K562 (cell line): ENCODE measurements around the gene REM2. TPM values are rescaled to one million over a fixed set of nuclear protein-coding genes. Genes with fewer than 3 reads are reported as not detected.

Experiments used
- ATF1 ChIP-seq, 2 experiments: fragments of 450-650 bp in 1 of 2; IDR thresholded peaks; 2 replicates each; pipeline ENCODE4 v1.6.1; 2016; ENCODE audit warnings: missing compliant biosample characterization in 1 of 2, missing genetic modification characterization in 1 of 2
- FOXA3 ChIP-seq, 2 experiments: fragments of 450-650 bp in 1 of 2; sonication (generic) in 1 of 2; formaldehyde crosslinking; IDR thresholded peaks in 1 of 2; conservative IDR thresholded peaks in 1 of 2; 2 replicates each; pipeline versions ENCODE4 v1.4.0 to v1.8.0; 2020 to 2022; ENCODE audit warnings: mild to moderate bottlenecking in 2 of 2, missing genetic modification reagents in 1 of 2
- FOXM1 ChIP-seq, 2 experiments: fragments of 450-650 bp in 1 of 2; sonication (generic) in 1 of 2; formaldehyde crosslinking in 1 of 2; IDR thresholded peaks; 2 replicates each; pipeline versions ENCODE4 v1.6.1 to v1.9.0; 2017 to 2022; ENCODE audit warnings: low read depth in 2 of 2, mild to moderate bottlenecking in 2 of 2, missing genetic modification reagents in 1 of 2, moderate library complexity in 1 of 2
- HNRNPL ChIP-seq: fragments of 200-400 bp; formaldehyde crosslinking; IDR thresholded peaks from 2 replicates; pipeline ENCODE4 v1.6.1; 2017; ENCODE audit warnings: low read depth, mild to moderate bottlenecking, low read length
- LARP7 ChIP-seq: fragments of 450-650 bp; IDR thresholded peaks from 2 replicates; pipeline ENCODE4 v1.6.1; 2016
- MAFK ChIP-seq: IDR thresholded peaks from 2 replicates; pipeline ENCODE4 v1.6.1; 2011; ENCODE audit warnings: low read length, improper control_type of control experiment
- PTBP1 ChIP-seq: fragments of 200-400 bp; formaldehyde crosslinking; IDR thresholded peaks from 2 replicates; pipeline ENCODE4 v1.6.1; 2017; ENCODE audit warnings: low read depth, low read length
- RBBP5 ChIP-seq: fragments of 200-600 bp; sonication (generic); IDR thresholded peaks from 2 replicates; pipeline ENCODE4 v1.6.1; 2012; ENCODE audit warnings: borderline replicate concordance, mild to moderate bottlenecking, low read length, control low read depth, inconsistent platforms; ENCODE audit not compliant: insufficient read depth, poor library complexity, severe bottlenecking
- polyA plus RNA-seq, 8 experiments: library from polyadenylated mRNA; depleted of rRNA in 4 of 8; stranded (reverse) in 5 of 8; unstranded in 3 of 8; fragments of >200 nt; fragmentation: Nextera tagmentation in 2 of 8; fragmentation: Illumina TruSeq in 1 of 8; extraction: Ambion mirVana in 2 of 8; extraction: Trizol in 1 of 8; gene quantifications; 2 replicates each; pipeline versions ENCODE4 v1.2.1 to v1.2.3, GENCODE V29; 2011 to 2014; ENCODE audit warnings: inconsistent platforms in 1 of 8, missing spikeins in 1 of 8
- total RNA-seq, 7 experiments: library from RNA; depleted of rRNA in 6 of 7; stranded (reverse); fragments of >200 nt in 6 of 7; fragmentation: Illumina TruSeq in 2 of 7; extraction: Trizol in 2 of 7; gene quantifications; 2 replicates each; pipeline versions ENCODE4 v1.2.1 to v1.2.3, GENCODE V29; 2011 to 2021; ENCODE audit warnings: low replicate concordance in 1 of 7
- TF ChIP-seq, protein P1 (sequence below), 2 experiments: fragments of 450-650 bp; IDR thresholded peaks; 2 replicates each; pipeline ENCODE4 v1.6.1; 2016; ENCODE audit warnings: mild to moderate bottlenecking in 2 of 2, borderline replicate concordance in 1 of 2, low read depth in 1 of 2, moderate library complexity in 1 of 2
- TF ChIP-seq, protein P2 (sequence below), 3 experiments: fragments of 200-800 bp in 1 of 3; sonication (Bioruptor generic) in 1 of 3; sonication (generic) in 1 of 3; formaldehyde crosslinking in 1 of 3; IDR thresholded peaks; 2 replicates each; pipeline versions ENCODE4 v1.6.1 to v1.8.0; 2016 to 2022; ENCODE audit warnings: mild to moderate bottlenecking in 2 of 3, missing compliant biosample characterization in 2 of 3, missing genetic modification characterization in 2 of 3, missing genetic modification reagents in 1 of 3
- TF ChIP-seq, protein P3 (sequence below): sonication (generic); formaldehyde crosslinking; IDR thresholded peaks from 2 replicates; pipeline ENCODE4 v1.8.0; 2022; ENCODE audit warnings: mild to moderate bottlenecking, missing genetic modification reagents

The REM2 gene
- total and polyA plus RNA-seq, 9 of the 15 experiments (the other 6 are each of a cell fraction or from before 2014, with no cell fraction given), result 0.18 to 1.0 (median 0.38) TPM

DNA sequence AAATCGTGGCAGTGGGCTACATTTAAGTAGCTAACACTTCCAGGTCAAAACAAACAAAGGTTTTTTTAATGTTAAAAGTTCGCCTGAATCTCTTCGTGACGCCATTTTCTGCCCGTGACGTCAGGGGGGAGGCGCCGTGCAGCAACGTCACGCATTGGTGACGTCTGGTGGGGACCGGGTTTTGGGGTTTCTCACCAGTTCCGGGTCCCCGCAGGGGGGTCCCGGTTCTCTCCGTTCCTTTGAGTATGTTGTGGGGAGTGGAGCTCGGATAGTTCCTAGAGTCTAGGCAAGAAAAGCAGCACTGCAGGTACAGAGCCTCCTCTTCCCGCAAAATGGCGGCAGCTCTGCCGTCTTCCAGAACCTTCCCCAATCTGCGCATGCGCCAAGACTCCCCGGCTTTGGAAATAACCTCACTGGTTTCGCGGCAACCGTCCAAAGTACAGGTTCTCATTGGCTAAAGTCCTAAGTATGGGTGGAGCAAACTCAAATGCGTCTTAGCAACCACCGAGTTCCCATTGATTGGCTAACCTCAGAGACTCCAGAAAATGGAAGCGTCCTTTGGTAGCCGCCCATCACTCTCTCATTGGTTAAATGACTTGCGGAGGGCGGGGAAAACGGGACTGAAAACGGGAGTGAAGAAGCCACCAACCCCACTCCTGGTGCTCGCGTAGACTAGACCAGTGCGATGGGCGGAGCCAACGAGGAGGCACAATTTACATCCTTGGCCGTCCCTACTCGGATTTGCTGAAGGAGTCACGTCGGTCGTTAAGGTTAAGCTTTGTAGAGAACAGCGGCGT is 36.0 kb downstream of the REM2 start, which contains the start of gene RBM23 (continued):
- TF ChIP-seq, protein P1, sequence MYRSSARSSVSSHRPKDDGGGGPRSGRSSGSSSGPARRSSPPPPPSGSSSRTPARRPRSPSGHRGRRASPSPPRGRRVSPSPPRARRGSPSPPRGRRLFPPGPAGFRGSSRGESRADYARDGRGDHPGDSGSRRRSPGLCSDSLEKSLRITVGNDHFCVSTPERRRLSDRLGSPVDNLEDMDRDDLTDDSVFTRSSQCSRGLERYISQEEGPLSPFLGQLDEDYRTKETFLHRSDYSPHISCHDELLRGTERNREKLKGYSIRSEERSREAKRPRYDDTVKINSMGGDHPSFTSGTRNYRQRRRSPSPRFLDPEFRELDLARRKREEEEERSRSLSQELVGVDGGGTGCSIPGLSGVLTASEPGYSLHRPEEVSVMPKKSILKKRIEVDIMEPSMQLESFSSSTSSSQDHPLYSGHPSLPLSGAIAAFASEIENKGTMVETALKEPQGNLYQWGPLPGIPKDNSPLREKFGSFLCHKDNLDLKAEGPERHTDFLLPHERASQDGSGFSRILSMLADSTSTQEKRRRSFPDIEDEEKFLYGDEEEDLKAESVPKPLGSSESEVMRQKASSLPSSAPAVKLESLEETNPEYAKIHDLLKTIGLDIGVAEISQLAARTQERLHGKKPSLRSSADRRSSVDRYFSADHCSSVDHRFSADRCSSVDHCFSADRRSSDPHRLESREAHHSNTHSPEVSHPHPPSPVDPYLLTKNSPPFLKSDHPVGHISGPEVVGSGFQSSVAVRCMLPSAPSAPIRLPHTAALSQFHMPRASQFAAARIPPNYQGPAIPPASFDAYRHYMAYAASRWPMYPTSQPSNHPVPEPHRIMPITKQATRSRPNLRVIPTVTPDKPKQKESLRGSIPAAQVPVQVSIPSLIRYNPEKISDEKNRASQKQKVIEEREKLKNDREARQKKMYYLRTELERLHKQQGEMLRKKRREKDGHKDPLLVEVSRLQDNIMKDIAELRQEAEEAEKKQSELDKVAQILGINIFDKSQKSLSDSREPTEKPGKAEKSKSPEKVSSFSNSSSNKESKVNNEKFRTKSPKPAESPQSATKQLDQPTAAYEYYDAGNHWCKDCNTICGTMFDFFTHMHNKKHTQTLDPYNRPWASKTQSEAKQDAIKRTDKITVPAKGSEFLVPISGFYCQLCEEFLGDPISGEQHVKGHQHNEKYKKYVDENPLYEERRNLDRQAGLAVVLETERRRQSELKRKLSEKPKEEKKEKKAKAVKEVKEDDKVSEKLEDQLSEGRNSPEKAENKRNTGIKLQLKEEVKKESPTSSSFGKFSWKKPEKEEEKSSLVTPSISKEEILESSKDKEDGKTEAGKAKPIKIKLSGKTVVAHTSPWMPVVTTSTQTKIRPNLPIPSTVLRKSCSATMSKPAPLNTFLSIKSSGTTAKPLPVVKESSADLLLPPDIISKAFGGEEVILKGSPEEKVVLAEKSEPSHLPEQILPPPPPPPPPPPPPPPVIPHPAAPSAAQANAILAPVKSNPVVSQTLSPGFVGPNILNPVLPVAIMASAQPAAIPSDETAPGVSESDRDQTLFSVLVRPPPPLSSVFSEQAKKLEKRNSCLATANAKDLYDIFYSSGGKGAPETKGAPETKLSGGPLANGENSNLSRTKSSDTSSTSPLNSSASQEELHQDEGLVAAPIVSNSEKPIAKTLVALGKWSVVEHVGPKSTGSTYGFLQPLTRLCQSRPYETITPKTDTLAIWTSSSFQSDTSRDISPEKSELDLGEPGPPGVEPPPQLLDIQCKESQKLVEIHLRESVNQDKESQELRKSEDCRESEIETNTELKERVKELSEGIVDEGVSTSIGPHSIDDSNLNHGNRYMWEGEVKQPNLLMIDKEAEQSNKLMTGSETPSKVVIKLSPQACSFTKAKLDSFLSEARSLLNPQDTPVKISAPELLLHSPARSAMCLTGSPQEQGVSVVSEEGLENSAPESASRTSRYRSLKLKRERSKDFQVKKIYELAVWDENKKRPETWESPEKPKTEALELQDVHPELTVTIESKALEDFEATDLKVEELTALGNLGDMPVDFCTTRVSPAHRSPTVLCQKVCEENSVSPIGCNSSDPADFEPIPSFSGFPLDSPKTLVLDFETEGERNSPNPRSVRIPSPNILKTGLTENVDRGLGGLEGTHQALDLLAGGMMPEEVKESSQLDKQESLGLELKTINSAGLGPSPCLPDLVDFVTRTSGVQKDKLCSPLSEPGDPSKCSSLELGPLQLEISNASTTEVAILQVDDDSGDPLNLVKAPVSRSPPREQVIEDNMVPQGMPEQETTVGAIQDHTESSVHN (IDR thresholded peaks at IDR 0.05; ENCODE audit: borderline replicate concordance in 1 of 2, low read depth in 1 of 2), result no peak; a peak in 1 of 4 replicates
- TF ChIP-seq FOXM1 (IDR thresholded peaks at IDR 0.05; ENCODE audit: low read depth) (no peak), FOXM1 (CRISPR knock-in tag; IDR thresholded peaks at IDR 0.05; ENCODE audit: low read depth) (no peak), PTBP1 (no peak), ATF1 (CRISPR knock-in tag; IDR thresholded peaks at IDR 0.05) (peak; percentile 94), ATF1 (tag; IDR thresholded peaks at IDR 0.05) (peak; percentile 100), MAFK (no peak), LARP7 (no peak), FOXA3 (CRISPR knock-in tag; conservative IDR thresholded peaks at IDR 0.05 in 1 of 2, IDR thresholded peaks at IDR 0.05 in 1 of 2) (no peak), RBBP5 (peak; percentile 66), HNRNPL (no peak)
- TF ChIP-seq, protein P2, sequence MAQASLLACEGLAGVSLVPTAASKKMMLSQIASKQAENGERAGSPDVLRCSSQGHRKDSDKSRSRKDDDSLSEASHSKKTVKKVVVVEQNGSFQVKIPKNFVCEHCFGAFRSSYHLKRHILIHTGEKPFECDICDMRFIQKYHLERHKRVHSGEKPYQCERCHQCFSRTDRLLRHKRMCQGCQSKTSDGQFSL (CRISPR knock-in tag; IDR thresholded peaks at IDR 0.05), result no peak
- TF ChIP-seq, protein P2 (tag; IDR thresholded peaks at IDR 0.05), result no peak
- TF ChIP-seq, protein P3, sequence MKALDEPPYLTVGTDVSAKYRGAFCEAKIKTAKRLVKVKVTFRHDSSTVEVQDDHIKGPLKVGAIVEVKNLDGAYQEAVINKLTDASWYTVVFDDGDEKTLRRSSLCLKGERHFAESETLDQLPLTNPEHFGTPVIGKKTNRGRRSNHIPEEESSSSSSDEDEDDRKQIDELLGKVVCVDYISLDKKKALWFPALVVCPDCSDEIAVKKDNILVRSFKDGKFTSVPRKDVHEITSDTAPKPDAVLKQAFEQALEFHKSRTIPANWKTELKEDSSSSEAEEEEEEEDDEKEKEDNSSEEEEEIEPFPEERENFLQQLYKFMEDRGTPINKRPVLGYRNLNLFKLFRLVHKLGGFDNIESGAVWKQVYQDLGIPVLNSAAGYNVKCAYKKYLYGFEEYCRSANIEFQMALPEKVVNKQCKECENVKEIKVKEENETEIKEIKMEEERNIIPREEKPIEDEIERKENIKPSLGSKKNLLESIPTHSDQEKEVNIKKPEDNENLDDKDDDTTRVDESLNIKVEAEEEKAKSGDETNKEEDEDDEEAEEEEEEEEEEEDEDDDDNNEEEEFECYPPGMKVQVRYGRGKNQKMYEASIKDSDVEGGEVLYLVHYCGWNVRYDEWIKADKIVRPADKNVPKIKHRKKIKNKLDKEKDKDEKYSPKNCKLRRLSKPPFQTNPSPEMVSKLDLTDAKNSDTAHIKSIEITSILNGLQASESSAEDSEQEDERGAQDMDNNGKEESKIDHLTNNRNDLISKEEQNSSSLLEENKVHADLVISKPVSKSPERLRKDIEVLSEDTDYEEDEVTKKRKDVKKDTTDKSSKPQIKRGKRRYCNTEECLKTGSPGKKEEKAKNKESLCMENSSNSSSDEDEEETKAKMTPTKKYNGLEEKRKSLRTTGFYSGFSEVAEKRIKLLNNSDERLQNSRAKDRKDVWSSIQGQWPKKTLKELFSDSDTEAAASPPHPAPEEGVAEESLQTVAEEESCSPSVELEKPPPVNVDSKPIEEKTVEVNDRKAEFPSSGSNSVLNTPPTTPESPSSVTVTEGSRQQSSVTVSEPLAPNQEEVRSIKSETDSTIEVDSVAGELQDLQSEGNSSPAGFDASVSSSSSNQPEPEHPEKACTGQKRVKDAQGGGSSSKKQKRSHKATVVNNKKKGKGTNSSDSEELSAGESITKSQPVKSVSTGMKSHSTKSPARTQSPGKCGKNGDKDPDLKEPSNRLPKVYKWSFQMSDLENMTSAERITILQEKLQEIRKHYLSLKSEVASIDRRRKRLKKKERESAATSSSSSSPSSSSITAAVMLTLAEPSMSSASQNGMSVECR (CRISPR knock-in tag), result no peak
